Astrocyte of the cerebellum (primary cell): ENCODE measurements around the gene BRD3OS.

ENCODE experiments used
- DNase-seq: peaks from one replicate; pipeline ENCODE4 v3.0.0-alpha.2; 2011; ENCODE audit warnings: low read depth
- H3K4me3 ChIP-seq: 2 replicates; pipeline ENCODE4 v1.5.1; 2011; ENCODE audit warnings: mild to moderate bottlenecking, low read depth, low read length, moderate library complexity
- in situ Hi-C: cut with HindIII; loops from 2 replicates; pipeline ENCODE4 v1.10.0; 2017; ENCODE audit warnings: low sequenced_read_pairs
- TF ChIP-seq, protein P1 (sequence below): IDR thresholded peaks from 2 replicates; pipeline ENCODE4 v1.5.1; 2012; ENCODE audit warnings: low read length, low read depth, moderate library complexity, mild to moderate bottlenecking; ENCODE audit errors: missing control alignments

BRD3OS gene

DNA sequence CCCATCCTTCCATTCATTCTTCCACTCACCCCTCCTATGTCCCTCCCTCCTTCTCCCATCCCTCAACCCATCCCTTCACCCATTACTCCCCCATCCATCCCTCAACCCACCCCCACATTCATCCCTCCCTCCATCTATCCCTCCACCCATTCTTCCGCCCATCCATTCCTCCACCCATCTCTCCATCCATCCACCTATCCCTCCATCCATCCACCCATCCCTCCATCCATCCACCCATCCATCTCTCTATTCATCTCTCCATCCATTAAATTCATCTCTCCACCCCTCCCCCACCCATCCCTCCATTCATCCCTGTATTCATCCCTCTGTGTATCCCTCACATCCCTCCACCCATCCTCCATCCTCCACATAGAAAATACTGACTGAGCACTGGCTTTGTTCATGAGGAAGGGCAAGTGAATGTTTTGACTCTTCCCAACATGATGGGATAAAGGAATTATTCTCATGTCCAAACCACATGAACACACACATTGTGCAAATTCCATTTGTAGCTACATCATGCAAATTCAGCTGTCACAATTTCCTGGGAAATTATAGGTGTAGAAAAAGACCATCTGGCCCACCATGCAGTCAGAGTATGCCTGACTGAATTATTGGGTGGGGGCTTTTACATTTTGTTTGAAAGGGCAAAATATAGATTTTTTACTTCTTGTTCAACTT lies 26.2 kb upstream of the BRD3OS start:
- TF ChIP-seq, protein P1, sequence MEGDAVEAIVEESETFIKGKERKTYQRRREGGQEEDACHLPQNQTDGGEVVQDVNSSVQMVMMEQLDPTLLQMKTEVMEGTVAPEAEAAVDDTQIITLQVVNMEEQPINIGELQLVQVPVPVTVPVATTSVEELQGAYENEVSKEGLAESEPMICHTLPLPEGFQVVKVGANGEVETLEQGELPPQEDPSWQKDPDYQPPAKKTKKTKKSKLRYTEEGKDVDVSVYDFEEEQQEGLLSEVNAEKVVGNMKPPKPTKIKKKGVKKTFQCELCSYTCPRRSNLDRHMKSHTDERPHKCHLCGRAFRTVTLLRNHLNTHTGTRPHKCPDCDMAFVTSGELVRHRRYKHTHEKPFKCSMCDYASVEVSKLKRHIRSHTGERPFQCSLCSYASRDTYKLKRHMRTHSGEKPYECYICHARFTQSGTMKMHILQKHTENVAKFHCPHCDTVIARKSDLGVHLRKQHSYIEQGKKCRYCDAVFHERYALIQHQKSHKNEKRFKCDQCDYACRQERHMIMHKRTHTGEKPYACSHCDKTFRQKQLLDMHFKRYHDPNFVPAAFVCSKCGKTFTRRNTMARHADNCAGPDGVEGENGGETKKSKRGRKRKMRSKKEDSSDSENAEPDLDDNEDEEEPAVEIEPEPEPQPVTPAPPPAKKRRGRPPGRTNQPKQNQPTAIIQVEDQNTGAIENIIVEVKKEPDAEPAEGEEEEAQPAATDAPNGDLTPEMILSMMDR = no peak
- H3K4me3 ChIP-seq = no peak overlapping the region
- in situ Hi-C loops = loop anchor here (5.0 kb wide), 1 partner anchor 217 kb away; no protein-coding TSS in a partner anchor
- DNase-seq = no peak

DNA sequence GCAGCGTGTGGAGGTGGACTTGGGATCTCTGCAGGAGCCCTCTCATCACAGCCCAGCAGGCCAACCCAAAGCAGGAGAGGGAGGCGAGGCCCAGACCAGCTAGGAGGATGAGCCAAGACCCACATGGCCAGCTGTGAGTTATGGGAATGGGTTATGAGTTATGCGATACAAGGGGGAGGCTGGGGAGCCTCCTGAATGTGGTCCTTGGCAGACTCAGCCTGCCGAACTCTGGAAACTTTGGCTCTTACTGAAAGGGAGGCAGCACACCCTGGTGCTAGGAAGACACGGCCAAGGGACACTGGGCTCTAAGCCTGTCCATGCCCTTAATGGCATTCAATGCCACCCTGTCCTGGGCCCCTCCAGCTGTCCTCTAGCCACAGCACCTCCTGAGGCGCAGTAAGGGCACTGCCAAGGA lies 25.4 kb upstream of the BRD3OS start:
- TF ChIP-seq, protein P1 = peak; percentile 9
- no peak overlapping the region for H3K4me3 ChIP-seq
- no peak for DNase-seq
- in situ Hi-C loops = loop anchor here (5.0 kb wide), 1 partner anchor 218 kb away; no protein-coding TSS in a partner anchor

DNA sequence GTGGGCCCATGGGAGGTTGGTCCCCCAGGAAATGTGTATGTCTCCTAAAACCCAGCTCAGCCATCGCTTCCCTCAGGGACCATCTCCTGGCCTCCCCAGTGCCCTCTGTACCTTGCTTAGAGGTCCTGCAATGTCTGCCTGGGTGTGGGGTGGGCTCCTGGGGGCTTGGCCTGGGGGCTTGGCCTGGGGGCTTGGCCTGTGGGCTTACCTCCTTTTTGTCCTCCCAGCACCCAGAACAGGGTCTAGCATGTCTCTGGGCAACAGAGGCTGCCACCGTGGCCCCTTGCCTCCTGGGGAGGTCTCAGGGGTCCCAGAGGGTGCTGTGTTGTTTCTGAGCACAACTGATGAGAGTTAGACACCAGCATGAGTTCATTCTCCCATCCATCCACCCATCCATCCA lies 22.5 kb upstream of the BRD3OS start:
- no peak overlapping the region for H3K4me3 ChIP-seq
- no peak for DNase-seq
- TF ChIP-seq, protein P1 = no peak
- in situ Hi-C loops = no loop called here

DNA sequence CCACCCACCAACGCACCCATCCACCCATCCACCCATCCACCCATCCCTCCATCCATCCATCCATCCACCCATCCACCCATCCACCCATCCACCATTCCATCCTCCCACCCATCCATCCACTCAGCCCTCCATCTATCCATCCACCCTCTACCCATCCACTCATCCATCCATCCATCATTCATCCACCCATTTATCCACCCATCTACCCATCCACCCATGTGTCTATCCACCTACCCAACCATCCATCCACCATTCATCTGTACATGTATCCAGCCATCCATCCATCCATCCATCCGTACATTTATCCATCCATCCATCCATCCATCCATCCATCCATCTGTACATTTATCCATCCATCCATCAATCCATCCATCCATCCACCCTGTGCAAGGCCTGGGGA lies 22.0 kb upstream of the BRD3OS start:
- no peak overlapping the region for H3K4me3 ChIP-seq
- in situ Hi-C loops = no loop called here
- DNase-seq = no peak
- TF ChIP-seq, protein P1 = no peak

DNA sequence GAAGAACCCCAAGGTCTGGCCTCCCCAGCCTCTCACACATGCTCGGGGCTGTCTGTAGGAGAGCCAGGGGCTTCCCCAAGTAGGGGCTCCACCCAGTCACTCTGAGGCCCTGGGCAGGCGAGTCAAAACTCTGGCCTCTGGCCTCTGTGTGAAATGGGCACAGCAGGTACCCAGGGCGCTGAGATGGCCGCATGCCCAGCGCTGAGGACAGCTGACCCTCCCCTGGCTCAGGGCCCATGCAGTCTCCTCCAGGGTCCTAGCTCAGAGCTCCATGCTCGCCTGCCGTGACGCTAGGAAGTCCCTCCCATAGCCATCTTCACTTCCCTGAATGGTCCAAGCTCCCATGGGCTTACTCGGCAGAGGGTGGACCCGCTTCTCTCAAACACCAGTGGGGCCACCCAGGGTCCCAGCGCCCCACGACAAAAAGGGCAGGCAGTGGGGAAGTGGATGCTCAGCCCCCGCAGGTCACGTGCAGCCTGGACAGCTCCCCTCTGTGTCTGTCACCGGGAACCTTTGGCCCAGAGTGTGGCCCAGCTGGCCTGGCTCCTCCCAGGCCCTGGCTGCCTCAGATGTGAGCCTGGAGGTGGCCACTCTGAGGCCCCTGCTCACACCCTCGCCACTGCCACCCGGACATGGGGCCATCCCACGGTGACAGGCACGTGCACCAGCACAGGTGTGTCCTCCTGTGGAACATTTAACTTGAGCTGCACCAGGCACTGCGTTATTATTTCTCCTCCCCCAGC lies 21.0 kb upstream of the BRD3OS start:
- TF ChIP-seq, protein P1 = no peak

DNA sequence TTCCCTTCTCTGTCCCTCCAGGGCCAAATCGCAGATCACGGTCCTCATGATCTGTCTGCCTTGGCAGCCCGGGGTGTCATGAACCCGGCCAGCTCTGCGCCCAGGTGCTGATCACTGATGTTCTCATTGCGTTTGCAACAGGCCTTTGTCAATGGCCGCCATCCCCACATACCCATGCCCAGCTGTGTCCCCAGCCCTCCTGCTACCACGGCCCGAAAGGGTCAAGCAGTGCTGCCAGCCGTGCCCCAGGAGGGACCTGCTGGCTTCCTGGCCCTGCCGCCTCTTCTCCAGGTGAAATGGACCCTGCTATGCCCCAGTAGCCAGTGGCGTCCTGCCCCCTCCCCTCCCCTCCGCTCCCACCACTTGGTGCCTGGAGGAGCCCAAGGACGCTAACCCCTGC lies 20.4 kb upstream of the BRD3OS start:
- TF ChIP-seq, protein P1 = no peak
- DNase-seq = no peak
- in situ Hi-C loops = no loop called here

More for the DNA sequence above, 21.0 kb upstream of the BRD3OS start:
- DNase-seq = no peak
- in situ Hi-C loops = no loop called here
- H3K4me3 ChIP-seq = no peak overlapping the region

More for the DNA sequence above, 20.4 kb upstream of the BRD3OS start:
- H3K4me3 ChIP-seq = no peak overlapping the region
